Activated T-cell treated with anti-CD3 and anti-CD28 coated beads, Interleukin-2, amount 50 U/mL, for 48 hours (primary cell): Measurements from ENCODE around the gene GALNT6.

ENCODE experiments used
- DNase-seq, 2 experiments: peaks; one replicate each; pipeline ENCODE4 v3.0.0-alpha.2; 2020

GALNT6 gene

DNA sequence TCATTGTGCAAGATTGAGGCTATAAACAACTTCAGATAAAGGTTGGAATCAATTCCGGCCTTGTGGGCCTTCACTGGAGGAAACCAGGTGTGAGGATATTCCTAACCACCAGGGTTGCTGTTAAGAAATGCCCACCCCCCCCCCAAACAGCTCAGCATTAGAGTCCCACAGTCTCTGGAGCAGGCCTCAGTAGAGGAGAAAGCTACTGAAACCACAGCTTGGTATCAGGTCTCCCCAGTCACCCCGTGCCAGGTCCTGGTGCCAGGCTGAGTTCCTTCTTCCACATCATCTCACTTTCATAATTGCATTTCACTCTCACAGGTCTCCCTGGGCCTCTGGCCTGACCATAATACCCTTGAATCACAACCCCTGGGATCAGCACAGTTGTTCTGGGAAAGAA lies 12.5 kb downstream of the GALNT6 start:
- DNase-seq: no peak

GRCh38 chr12:51377099-51377984 lies 13.9 kb downstream of the GALNT6 start:
- no peak for DNase-seq

GRCh38 chr12:51374856-51375255 lies 16.4 kb downstream of the GALNT6 start:
- DNase-seq: no peak

GRCh38 chr12:51374361-51374760 lies 16.8 kb downstream of the GALNT6 start:
- no peak for DNase-seq

DNA sequence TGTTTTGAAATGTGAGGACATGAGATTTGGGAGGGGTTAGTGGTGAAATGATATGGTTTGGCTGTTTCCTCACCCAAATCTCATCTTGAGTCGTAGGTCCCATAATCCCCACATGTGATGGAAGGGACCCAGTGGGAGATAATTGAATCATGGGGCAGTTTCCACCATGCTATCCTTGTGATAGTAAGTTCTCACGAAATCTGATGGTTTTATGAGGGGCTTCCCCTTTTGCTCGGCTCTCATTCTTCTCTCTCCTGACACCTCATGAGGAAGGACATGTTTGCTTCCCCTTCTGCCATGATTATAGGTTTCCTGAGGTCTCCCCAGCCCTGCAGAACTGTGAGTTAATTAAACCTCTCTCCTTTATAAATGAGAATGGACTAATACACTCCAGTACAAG lies 18.0 kb downstream of the GALNT6 start:
- no peak for DNase-seq

DNA sequence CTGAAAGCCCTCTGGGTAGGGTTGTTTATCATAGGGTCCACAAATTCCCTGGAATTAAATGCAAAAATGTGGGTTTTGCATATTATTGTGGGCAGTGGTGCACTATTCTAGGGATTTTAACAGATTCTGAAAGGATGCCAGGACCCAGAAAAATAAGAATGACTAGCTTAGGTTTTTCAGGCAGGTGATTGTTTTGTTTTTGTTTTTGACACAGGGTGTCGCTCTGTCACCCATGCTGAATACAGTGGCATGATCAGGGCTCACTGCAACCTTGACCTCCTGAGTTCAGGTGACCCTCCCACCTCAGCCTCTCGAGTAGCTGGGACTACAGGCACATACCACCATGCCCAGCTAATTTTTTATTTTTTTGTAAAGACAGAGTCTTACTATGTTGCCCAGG lies 19.2 kb downstream of the GALNT6 start:
- DNase-seq: no peak

- DNase-seq: no peak
These were observed 19.8 kb downstream of the GALNT6 start for GRCh38 chr12:51371295-51371953.

GRCh38 chr12:51370667-51371066 lies 20.5 kb downstream of the GALNT6 start:
- DNase-seq: no peak

DNA sequence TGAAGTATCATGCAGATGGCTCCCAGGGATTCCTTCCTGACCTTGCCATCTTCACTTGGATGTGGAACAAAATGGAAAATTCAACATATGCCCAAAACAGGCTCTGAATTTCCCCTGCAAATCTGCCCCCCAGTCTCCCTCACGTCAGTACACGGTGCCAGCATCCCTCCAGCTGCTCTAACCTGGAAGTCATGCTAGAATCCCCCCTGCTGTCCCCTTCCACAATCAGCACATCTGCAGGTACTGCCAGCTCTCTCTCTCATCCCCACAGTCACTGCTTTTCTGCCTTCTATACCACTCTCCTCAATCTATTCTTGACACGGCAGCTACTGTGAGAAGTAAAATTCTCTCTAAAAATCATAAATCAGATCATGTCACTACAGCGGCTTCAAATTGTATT lies 21.6 kb downstream of the GALNT6 start:
- DNase-seq: no peak

GRCh38 chr12:51368640-51369517 lies 22.3 kb downstream of the GALNT6 start:
- DNase-seq: peak; percentile 83 to 86

- no peak for DNase-seq
These were observed 25.9 kb downstream of the GALNT6 start for GRCh38 chr12:51365276-51365675.

DNA sequence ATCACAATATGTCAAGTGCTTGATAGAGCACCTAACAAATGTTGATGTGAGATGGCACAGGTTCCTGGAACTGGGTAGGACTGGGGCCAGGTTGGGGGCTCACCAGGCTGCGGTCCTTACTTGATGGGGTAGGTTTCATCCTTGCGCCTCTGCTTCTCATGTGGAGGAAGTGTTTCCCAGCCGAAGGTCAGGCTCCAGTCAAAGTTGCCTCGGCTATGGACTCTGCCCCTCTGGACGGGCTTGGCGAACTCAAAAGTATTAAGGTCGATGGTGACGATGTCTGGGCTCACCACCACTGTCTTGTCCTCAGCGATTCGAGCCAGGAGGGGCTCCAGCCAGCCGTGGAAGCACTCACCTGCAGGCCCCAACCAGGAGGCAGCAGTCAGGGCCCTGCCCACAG lies 27.2 kb downstream of the GALNT6 start:
- DNase-seq: no peak

GRCh38 chr12:51362747-51363342 lies 28.4 kb downstream of the GALNT6 start:
- DNase-seq: no peak

DNA sequence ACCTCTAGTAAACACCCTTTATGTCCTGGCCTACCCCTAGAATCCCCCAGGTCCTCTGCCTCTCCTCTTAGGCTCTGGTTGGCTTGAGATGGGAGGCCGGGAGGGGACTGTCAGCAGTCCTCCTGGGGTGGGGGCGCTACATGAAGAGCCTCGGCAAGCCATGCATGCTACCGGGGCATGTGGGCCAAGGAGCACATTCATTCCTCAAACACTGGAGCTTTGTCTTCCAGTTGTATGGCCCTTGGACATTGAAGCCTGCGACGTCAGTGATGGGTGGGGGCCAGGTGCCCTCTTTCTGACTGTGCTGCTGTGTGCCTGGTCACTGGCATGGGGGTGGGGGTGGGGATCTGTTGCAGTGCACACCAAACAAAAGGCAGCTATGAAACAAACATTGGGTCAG lies 28.9 kb downstream of the GALNT6 start:
- DNase-seq: no peak

GRCh38 chr12:51361161-51362016 lies 29.8 kb downstream of the GALNT6 start:
- DNase-seq: no peak

- DNase-seq: no peak
These were observed 30.9 kb downstream of the GALNT6 start for GRCh38 chr12:51360315-51360714.

DNA sequence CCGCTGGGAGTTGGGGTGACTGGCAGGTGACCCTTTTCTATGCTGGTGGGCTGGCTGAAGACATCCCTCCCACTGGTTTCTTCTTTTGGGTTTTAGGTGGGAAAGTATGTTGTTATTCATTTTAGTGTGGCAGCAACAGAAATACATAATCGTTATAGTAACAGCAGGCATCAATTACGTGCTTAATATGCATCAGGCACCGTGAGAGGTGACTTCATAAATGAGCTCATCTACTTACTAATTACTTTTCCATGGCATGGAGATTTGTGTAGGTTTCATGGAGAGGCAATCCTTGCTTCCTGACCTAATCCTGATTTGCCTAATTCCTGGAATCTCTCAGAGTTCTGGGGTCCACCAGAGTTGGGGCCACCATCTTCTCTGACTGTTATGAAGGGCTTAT lies 31.4 kb downstream of the GALNT6 start:
- no peak for DNase-seq

DNA sequence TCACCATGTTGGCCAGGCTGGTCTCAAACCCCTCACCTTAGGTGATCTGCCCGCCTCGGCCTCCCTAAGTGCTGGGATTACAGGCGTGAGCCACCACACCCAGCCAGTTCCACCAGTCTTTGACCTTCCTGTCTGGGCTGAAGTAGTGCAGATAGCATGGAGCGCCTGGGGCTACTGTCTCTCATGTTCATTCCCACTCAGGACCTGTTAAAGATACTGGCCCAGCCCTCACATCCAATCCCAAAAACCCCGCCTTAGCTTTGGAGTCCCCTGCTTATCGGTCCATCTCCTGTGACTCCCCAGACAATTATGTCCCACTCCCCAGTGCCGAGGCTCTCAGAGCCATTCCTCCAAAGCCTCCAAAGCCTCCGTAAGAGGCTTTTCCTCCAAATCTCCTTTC lies 32.7 kb downstream of the GALNT6 start:
- DNase-seq: no peak

DNA sequence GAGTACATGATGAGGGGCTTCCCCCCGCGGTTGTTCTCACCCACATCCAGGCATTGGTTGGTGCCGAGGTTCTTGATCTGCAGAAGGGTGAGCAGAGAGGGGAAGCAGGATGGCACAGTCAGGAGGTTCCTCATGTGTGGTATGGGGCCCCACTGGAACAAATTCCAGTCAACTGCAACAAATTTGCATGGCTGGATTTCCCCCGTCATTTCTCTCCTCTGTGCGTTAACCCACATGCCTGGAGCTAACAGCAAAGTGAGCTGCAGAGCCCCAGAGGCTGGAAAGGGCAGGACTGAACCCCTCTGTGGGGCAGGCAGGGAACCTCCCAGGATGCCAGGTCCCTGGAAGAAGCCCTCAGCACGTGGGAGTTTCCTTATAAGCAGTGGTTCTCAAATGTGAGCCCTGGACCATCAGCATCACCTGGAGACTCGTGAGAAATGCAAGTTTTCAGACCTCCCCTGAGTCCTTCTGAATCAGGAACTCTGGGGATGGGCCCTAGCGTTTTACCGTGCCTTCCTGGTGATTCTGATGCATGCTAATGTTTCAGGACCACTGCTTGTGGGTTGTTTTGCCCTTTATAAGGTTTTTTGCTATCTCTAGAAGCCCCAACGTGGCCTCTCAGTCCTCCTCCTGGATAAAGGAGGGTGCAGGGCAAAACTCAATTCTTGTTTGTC lies 33.7 kb downstream of the GALNT6 start:
- DNase-seq: peak in 1 of 2 experiments; percentile 24

- peak; percentile 49 to 60 for DNase-seq
These were observed 39.2 kb downstream of the GALNT6 start for GRCh38 chr12:51351913-51352532.

DNA sequence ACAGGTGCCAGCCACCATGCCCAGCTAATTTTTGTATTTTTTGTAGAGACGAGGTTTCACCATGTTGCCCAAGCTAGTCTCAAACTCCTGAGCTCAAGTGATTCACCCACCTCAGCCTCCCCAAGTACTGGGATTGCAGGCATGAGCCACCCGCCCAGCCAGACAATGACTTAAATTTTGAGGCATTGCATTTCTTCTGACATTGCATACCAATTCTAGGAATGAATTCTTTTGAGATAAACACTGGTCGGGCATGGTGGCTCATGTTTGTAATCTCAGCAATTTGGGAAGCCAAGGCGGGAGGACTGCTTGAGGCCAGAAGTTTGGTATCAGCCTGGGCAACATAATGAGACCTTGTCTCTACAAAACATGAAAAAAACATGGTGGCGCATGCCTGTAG lies 42.2 kb downstream of the GALNT6 start:
- DNase-seq: no peak
